Astrocyte (in vitro differentiated cells and primary cell): ENCODE data around the gene TRMT2B. TPM values are rescaled to one million over a fixed set of nuclear protein-coding genes. Genes with fewer than 3 reads are reported as not detected.

Experiments
- DNase-seq: peaks from one replicate; pipeline ENCODE4 v3.0.0-alpha.2; 2010; ENCODE audit warnings: low read depth
- FAIRE-seq: peaks from 2 replicates; lab custom pipeline; 2011; peaks lifted over from hg19 to GRCh38; lab: Jason Lieb, UNC
- H2AFZ ChIP-seq: 2 replicates; pipeline ENCODE4 v1.6.0; 2012; ENCODE audit warnings: low read depth, low read length, inconsistent platforms
- H3K27ac ChIP-seq: 2 replicates; pipeline ENCODE4 v1.5.1; 2011; ENCODE audit warnings: low read depth, low read length, inconsistent platforms
- H3K27me3 ChIP-seq: 2 replicates; pipeline ENCODE4 v1.6.0; 2011; ENCODE audit warnings: low read length, inconsistent platforms; ENCODE audit not compliant: insufficient read depth
- H3K36me3 ChIP-seq: 2 replicates; pipeline ENCODE4 v1.5.1; 2011; ENCODE audit warnings: low read length, inconsistent platforms; ENCODE audit not compliant: insufficient read depth
- H3K4me1 ChIP-seq: 2 replicates; pipeline ENCODE4 v1.5.1; 2011; ENCODE audit warnings: low read length, inconsistent platforms; ENCODE audit not compliant: insufficient read depth
- H3K4me2 ChIP-seq: 2 replicates; pipeline ENCODE4 v1.6.0; 2012; ENCODE audit warnings: low read length, inconsistent platforms
- H3K4me3 ChIP-seq: 2 replicates; pipeline ENCODE4 v1.5.1; 2011; ENCODE audit warnings: low read depth, mild to moderate bottlenecking, low read length, inconsistent platforms; ENCODE audit not compliant: insufficient read depth
- H3K79me2 ChIP-seq: 2 replicates; pipeline ENCODE4 v1.6.0; 2012; ENCODE audit warnings: mild to moderate bottlenecking, low read length, inconsistent platforms; ENCODE audit not compliant: insufficient read depth
- H3K9ac ChIP-seq: 2 replicates; pipeline ENCODE4 v1.6.0; 2012; ENCODE audit warnings: mild to moderate bottlenecking, low read length, inconsistent platforms
- H3K9me3 ChIP-seq: 2 replicates; pipeline ENCODE4 v1.5.1; 2012; ENCODE audit warnings: low read depth, mild to moderate bottlenecking, low read length, inconsistent platforms; ENCODE audit not compliant: insufficient read depth
- H4K20me1 ChIP-seq: 2 replicates; pipeline ENCODE4 v1.6.0; 2012; ENCODE audit warnings: low read length, inconsistent platforms; ENCODE audit not compliant: insufficient read depth
- H3K27ac Mint-ChIP-seq: one replicate; pipeline ENCODE4 v1.8.0; 2021; ENCODE audit warnings: mild to moderate bottlenecking, mixed read lengths; ENCODE audit not compliant: unreplicated experiment
- H3K27me3 Mint-ChIP-seq: one replicate; pipeline ENCODE4 v1.8.0; 2021; ENCODE audit warnings: low read depth, mixed read lengths; ENCODE audit not compliant: unreplicated experiment
- H3K36me3 Mint-ChIP-seq: one replicate; pipeline ENCODE4 v1.8.0; 2021; ENCODE audit warnings: low read depth, mixed read lengths; ENCODE audit not compliant: unreplicated experiment
- H3K4me1 Mint-ChIP-seq: one replicate; pipeline ENCODE4 v1.8.0; 2021; ENCODE audit warnings: low read depth, mixed read lengths; ENCODE audit not compliant: unreplicated experiment
- H3K4me3 Mint-ChIP-seq: one replicate; pipeline ENCODE4 v1.8.0; 2021; ENCODE audit warnings: mild to moderate bottlenecking, moderate library complexity, mixed read lengths; ENCODE audit not compliant: unreplicated experiment
- H3K9me3 Mint-ChIP-seq: one replicate; pipeline ENCODE4 v1.8.0; 2021; ENCODE audit warnings: mild to moderate bottlenecking, mixed read lengths; ENCODE audit not compliant: unreplicated experiment
- EZH2 ChIP-seq: IDR thresholded peaks from 2 replicates; pipeline ENCODE4 v1.6.1; 2012; ENCODE audit warnings: mild to moderate bottlenecking, low read length, inconsistent platforms; ENCODE audit not compliant: insufficient read depth
- total RNA-seq: library from RNA; stranded (reverse); gene quantifications from 2 replicates; pipeline ENCODE4 v1.2.1, GENCODE V29; 2021
- TF ChIP-seq, protein P1 (sequence below): IDR thresholded peaks from 2 replicates; pipeline ENCODE4 v1.5.1; 2011; ENCODE audit warnings: low read depth, mild to moderate bottlenecking, inconsistent platforms, low read length, moderate library complexity; ENCODE audit not compliant: insufficient read depth

TRMT2B gene
- total RNA-seq, 1 donor from 2014 or later: 8.3 TPM

DNA sequence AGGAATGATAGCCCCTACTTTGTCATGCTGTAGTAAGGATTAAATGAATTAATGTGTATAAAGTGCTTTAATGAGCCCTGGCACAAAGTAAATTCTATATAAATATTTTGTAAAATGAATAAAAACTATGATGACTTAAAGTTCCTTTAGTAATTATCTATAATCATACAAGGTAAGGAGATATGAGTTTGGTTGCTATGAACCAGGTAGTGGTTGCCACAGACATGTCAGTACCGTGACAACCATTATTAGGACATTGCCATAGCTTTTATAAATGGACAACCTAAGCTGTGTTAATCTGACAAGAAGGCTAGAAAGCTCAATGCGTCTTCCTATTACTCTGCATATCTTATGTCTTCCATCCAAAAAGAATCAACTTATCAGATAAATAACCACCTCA, 82.5 kb downstream of the TRMT2B start, which contains the start of gene ARL13A:
Gene ARL13A, plus strand, starts transcription at position 301 of the 400 bp plus-strand sequence. CDS start 3,982 bp downstream, outside the sequence.
- Histone ChIP-seq H2AFZ (no peak within 1 kb of the TSS), H3K4me1 (no peaks in the 10 kb centered on the region), H3K36me3 (no peaks in the 10 kb centered on the region), H3K9ac (no peak within 1 kb of the TSS), H3K27me3 (no peaks in the 10 kb centered on the region), H3K4me2 (no peak within 1 kb of the TSS), H3K27ac (no peak within 1 kb of the TSS), H3K79me2 (no peaks in the 10 kb centered on the region), H3K9me3 (no peaks in the 10 kb centered on the region), H4K20me1 (no peaks in the 10 kb centered on the region), H3K4me3 (no peak within 1 kb of the TSS)
- Mint-ChIP-seq H3K27me3 (no peaks in the 10 kb centered on the region), H3K9me3 (peaks cover 2% of the 10 kb centered on the region), H3K4me3 (no peak within 1 kb of the TSS), H3K36me3 (no peaks in the 10 kb centered on the region), H3K4me1 (no peaks in the 10 kb centered on the region), H3K27ac (no peak within 1 kb of the TSS)
- FAIRE-seq (no peak), DNase-seq (no peak)
- TF ChIP-seq, protein P1, sequence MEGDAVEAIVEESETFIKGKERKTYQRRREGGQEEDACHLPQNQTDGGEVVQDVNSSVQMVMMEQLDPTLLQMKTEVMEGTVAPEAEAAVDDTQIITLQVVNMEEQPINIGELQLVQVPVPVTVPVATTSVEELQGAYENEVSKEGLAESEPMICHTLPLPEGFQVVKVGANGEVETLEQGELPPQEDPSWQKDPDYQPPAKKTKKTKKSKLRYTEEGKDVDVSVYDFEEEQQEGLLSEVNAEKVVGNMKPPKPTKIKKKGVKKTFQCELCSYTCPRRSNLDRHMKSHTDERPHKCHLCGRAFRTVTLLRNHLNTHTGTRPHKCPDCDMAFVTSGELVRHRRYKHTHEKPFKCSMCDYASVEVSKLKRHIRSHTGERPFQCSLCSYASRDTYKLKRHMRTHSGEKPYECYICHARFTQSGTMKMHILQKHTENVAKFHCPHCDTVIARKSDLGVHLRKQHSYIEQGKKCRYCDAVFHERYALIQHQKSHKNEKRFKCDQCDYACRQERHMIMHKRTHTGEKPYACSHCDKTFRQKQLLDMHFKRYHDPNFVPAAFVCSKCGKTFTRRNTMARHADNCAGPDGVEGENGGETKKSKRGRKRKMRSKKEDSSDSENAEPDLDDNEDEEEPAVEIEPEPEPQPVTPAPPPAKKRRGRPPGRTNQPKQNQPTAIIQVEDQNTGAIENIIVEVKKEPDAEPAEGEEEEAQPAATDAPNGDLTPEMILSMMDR: no peak
- no peak for TF ChIP-seq EZH2

DNA sequence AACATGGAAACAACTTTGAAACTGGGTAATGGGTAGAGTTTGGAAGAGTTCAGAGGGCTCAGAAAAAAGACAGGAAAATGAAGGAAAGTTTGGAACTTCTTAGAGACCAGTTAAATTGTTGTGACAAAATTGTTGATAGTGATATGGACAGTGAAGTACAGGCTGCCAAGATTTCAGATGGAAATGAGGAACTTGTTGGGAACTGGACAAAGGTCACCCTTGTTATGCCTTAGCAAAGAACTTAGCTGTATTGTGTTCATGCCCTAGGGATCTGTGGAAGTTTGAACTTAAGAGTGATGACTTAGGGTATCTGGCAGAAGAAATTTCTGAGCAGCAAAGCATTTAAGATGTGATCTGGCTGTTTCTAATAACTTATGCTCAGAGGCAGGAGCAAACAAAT, 87.5 kb downstream of the TRMT2B start:
- TF ChIP-seq EZH2: no peak
- TF ChIP-seq, protein P1: no peak
- Histone ChIP-seq H3K36me3 (no peaks in the 10 kb centered on the region), H4K20me1 (no peaks in the 10 kb centered on the region), H3K27me3 (no peaks in the 10 kb centered on the region), H3K9ac (no peak overlapping the region), H3K4me2 (no peak overlapping the region), H3K4me3 (no peak overlapping the region), H3K79me2 (no peaks in the 10 kb centered on the region), H3K4me1 (no peaks in the 10 kb centered on the region), H2AFZ (no peak overlapping the region), H3K27ac (no peak overlapping the region), H3K9me3 (no peaks in the 10 kb centered on the region)
- H3K27me3 Mint-ChIP-seq: no peaks in the 10 kb centered on the region
- H3K27ac Mint-ChIP-seq: no peak overlapping the region
- H3K4me3 Mint-ChIP-seq: no peak overlapping the region
- H3K9me3 Mint-ChIP-seq: peaks cover 2% of the 10 kb centered on the region
- no peak for DNase-seq
- FAIRE-seq: no peak
- H3K4me1 Mint-ChIP-seq: no peaks in the 10 kb centered on the region
- no peaks in the 10 kb centered on the region for H3K36me3 Mint-ChIP-seq

DNA sequence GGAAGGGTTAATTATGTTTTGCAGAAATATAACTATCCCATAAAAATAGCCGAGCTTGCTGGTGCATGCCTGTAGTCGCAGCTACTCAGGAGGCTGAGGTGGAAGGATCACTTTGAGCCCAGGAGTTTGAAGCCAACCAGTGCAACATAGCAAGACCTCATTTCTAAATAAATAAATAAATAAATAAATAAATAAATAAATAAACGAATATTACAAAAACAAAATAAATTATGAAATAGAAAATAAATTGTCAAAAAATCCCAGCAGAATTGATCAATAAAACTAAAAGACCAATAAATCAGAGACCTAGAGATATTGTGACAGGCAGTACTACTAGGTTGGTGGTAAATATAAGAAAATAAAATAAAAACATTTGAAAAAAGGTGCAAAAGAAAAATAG, 89.1 kb downstream of the TRMT2B start:
- no peaks in the 10 kb centered on the region for H3K36me3 ChIP-seq
- H3K9me3 Mint-ChIP-seq: peaks cover 2% of the 10 kb centered on the region
- no peaks in the 10 kb centered on the region for H3K36me3 Mint-ChIP-seq
- no peak for FAIRE-seq
- no peak overlapping the region for H3K4me3 ChIP-seq
- no peak for DNase-seq
- H3K4me1 Mint-ChIP-seq: no peaks in the 10 kb centered on the region
- no peaks in the 10 kb centered on the region for H3K79me2 ChIP-seq
- TF ChIP-seq EZH2: no peak
- TF ChIP-seq, protein P1: no peak
- H3K4me3 Mint-ChIP-seq: no peak overlapping the region
- H3K27ac ChIP-seq: no peak overlapping the region
- H3K27me3 ChIP-seq: no peaks in the 10 kb centered on the region
- H3K27me3 Mint-ChIP-seq: no peaks in the 10 kb centered on the region
- no peak overlapping the region for H3K9ac ChIP-seq
- H3K9me3 ChIP-seq: no peaks in the 10 kb centered on the region
- H3K27ac Mint-ChIP-seq: no peak overlapping the region
- no peak overlapping the region for H2AFZ ChIP-seq
- H3K4me2 ChIP-seq: no peak overlapping the region
- H4K20me1 ChIP-seq: no peaks in the 10 kb centered on the region
- no peaks in the 10 kb centered on the region for H3K4me1 ChIP-seq
